Osteoblast (primary cell): ENCODE data around the gene SNUPN. TPM values are rescaled to one million over a fixed set of nuclear protein-coding genes. Genes with fewer than 3 reads are reported as not detected.

Experiments used
- DNase-seq: peaks from one replicate; pipeline ENCODE4 v3.0.0; 2011; ENCODE audit warnings: low spot score, mixed read lengths; ENCODE audit not compliant: insufficient read length; ENCODE audit errors: missing footprints
- H2AFZ ChIP-seq: 2 replicates; pipeline ENCODE4 v1.6.0; 2011; ENCODE audit warnings: mild to moderate bottlenecking, low read length
- H3K27ac ChIP-seq: 2 replicates; pipeline ENCODE4 v1.5.1; 2011; ENCODE audit warnings: mild to moderate bottlenecking, low read depth, low read length, moderate library complexity
- H3K27me3 ChIP-seq: 2 replicates; pipeline ENCODE4 v1.6.0; 2012; ENCODE audit warnings: mild to moderate bottlenecking, control low read depth, inconsistent platforms, low read length, moderate library complexity; ENCODE audit not compliant: insufficient read depth
- H3K36me3 ChIP-seq: 2 replicates; pipeline ENCODE4 v1.5.1; 2011; ENCODE audit warnings: mild to moderate bottlenecking, low read length, control low read depth, moderate library complexity; ENCODE audit not compliant: insufficient read depth
- H3K4me1 ChIP-seq: 2 replicates; pipeline ENCODE4 v1.5.1; 2011; ENCODE audit warnings: mild to moderate bottlenecking, low read length, control low read depth, moderate library complexity; ENCODE audit not compliant: insufficient read depth
- H3K4me2 ChIP-seq: 2 replicates; pipeline ENCODE4 v1.6.0; 2011; ENCODE audit warnings: mild to moderate bottlenecking, low read length; ENCODE audit not compliant: insufficient read depth
- H3K4me3 ChIP-seq: fragments of 200-600 bp; sonication (generic); 3 replicates; pipeline ENCODE4 v1.5.1; 2012; ENCODE audit warnings: mild to moderate bottlenecking, low read length, inconsistent platforms; ENCODE audit not compliant: insufficient read depth
- H3K79me2 ChIP-seq: 2 replicates; pipeline ENCODE4 v1.6.0; 2012; ENCODE audit warnings: mild to moderate bottlenecking, low read length, control low read depth, inconsistent platforms; ENCODE audit not compliant: insufficient read depth
- H3K9me3 ChIP-seq: 2 replicates; pipeline ENCODE4 v1.5.1; 2011; ENCODE audit warnings: low read depth, low read length, control low read depth
- H4K20me1 ChIP-seq: 2 replicates; pipeline ENCODE4 v1.6.0; 2012; ENCODE audit warnings: mild to moderate bottlenecking, low read length, control low read depth; ENCODE audit not compliant: insufficient read depth
- total RNA-seq: library from RNA; depleted of rRNA; stranded (reverse); fragments of >200 nt; gene quantifications from 2 replicates; pipeline ENCODE4 v1.2.3, GENCODE V29; 2012
- TF ChIP-seq, protein P1 (sequence below): IDR thresholded peaks from 2 replicates; pipeline ENCODE4 v1.5.1; 2011; ENCODE audit warnings: mild to moderate bottlenecking, low read depth, low read length, moderate library complexity; ENCODE audit errors: extremely low read depth

SNUPN gene
- total RNA-seq, 1 donor: 30.4 TPM

DNA sequence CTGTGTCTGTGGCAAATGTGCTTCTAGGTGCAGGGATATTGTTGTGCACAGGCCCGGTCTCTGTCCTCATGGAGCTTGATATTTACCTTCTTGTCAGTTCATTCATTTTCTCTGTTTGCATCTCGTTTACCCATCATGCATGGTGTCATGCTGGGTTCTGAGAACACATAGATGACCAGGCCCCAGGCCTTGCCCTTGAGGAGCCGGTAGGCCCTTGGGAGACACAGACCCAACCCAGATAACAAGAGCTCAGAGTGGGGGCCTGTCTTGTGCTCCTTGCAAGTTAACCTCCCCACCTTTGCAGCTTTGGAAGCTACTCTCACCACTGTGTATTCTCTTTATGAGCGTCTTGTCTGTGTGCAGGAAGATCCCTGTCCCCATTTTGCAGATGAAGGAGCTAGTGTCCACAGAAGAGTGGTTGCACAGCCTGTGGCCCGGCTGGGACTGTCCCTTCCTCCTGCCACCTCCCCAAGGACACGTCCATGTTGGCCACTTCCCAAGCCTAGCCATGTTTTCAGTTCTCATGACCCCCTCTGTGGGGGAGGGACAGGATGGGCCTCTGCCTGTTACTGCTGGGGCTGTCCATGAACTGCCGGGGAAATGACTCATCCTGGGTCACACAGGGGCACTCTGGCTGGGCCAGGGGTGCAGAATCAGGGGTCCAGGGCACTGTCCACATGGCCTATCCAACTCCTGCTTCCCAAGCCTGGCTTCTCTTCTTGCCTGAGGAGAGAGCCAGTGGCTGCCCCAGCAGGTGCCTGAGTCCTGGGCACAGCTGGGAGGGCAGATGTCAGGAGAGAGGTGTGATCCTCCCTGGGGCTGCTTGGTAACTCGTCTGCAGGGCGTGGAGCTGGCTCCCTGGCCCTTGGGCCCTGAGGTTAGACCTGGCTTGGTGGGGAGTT, 25.6 kb upstream of the SNUPN start:
- Histone ChIP-seq H3K27ac (peak overlapping the region; percentile 19), H3K79me2 (peaks cover 94% of the 10 kb centered on the region), H2AFZ (no peak overlapping the region), H3K4me3 (peak overlapping the region; percentile 96), H4K20me1 (peaks cover 74% of the 10 kb centered on the region), H3K27me3 (no peaks in the 10 kb centered on the region), H3K9me3 (no peaks in the 10 kb centered on the region), H3K4me1 (peaks cover 49% of the 10 kb centered on the region), H3K36me3 (peaks cover 33% of the 10 kb centered on the region), H3K4me2 (peak overlapping the region; percentile 93)
- peak; percentile 93 for DNase-seq
- TF ChIP-seq, protein P1, sequence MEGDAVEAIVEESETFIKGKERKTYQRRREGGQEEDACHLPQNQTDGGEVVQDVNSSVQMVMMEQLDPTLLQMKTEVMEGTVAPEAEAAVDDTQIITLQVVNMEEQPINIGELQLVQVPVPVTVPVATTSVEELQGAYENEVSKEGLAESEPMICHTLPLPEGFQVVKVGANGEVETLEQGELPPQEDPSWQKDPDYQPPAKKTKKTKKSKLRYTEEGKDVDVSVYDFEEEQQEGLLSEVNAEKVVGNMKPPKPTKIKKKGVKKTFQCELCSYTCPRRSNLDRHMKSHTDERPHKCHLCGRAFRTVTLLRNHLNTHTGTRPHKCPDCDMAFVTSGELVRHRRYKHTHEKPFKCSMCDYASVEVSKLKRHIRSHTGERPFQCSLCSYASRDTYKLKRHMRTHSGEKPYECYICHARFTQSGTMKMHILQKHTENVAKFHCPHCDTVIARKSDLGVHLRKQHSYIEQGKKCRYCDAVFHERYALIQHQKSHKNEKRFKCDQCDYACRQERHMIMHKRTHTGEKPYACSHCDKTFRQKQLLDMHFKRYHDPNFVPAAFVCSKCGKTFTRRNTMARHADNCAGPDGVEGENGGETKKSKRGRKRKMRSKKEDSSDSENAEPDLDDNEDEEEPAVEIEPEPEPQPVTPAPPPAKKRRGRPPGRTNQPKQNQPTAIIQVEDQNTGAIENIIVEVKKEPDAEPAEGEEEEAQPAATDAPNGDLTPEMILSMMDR: no peak

DNA sequence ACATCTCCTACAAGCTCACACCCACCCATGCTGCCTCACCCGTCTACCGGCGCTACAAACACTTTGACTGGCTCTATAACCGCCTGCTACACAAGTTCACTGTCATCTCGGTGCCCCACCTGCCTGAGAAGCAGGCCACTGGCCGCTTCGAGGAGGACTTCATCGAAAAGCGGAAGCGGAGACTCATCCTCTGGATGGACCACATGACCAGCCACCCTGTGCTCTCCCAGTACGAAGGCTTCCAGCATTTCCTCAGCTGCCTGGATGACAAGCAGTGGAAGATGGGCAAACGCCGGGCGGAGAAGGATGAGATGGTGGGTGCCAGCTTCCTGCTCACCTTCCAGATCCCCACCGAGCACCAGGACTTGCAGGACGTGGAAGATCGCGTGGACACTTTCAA, 24.3 kb upstream of the SNUPN start:
- peaks cover 83% of the 10 kb centered on the region for H3K79me2 ChIP-seq
- peak overlapping the region; percentile 96 for H3K4me3 ChIP-seq
- peak overlapping the region; percentile 33 for H3K27ac ChIP-seq
- H3K27me3 ChIP-seq: no peaks in the 10 kb centered on the region
- TF ChIP-seq, protein P1: no peak
- peak overlapping the region; percentile 93 for H3K4me2 ChIP-seq
- DNase-seq: no peak
- peaks cover 50% of the 10 kb centered on the region for H3K4me1 ChIP-seq
- peaks cover 23% of the 10 kb centered on the region for H3K36me3 ChIP-seq
- no peaks in the 10 kb centered on the region for H3K9me3 ChIP-seq
- H2AFZ ChIP-seq: no peak overlapping the region
- H4K20me1 ChIP-seq: peaks cover 61% of the 10 kb centered on the region

DNA sequence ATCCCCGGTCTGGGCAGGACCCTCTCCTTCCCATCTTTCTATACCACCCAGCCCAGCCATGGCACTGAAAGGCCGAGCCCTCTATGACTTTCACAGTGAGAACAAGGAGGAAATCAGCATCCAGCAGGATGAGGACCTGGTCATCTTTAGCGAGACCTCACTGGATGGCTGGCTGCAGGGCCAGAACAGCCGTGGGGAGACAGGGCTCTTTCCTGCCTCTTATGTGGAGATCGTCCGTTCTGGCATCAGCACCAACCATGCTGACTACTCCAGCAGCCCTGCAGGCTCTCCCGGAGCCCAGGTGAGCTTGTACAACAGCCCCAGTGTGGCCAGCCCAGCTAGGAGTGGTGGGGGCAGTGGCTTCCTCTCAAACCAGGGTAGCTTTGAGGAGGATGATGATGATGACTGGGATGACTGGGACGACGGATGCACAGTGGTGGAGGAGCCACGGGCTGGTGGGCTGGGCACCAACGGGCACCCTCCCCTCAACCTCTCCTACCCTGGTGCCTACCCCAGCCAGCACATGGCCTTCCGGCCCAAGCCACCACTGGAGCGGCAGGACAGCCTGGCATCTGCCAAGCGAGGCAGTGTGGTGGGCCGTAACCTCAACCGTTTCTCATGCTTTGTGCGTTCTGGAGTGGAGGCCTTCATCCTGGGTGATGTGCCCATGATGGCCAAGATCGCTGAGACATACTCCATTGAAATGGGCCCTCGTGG, 23.7 kb upstream of the SNUPN start:
- TF ChIP-seq, protein P1: no peak
- no peak overlapping the region for H2AFZ ChIP-seq
- no peaks in the 10 kb centered on the region for H3K27me3 ChIP-seq
- H3K4me2 ChIP-seq: peak overlapping the region; percentile 93
- H3K79me2 ChIP-seq: peaks cover 76% of the 10 kb centered on the region
- peaks cover 50% of the 10 kb centered on the region for H3K4me1 ChIP-seq
- peak overlapping the region; percentile 91 for H3K27ac ChIP-seq
- no peaks in the 10 kb centered on the region for H3K9me3 ChIP-seq
- peaks cover 54% of the 10 kb centered on the region for H4K20me1 ChIP-seq
- peak; percentile 76 for DNase-seq
- peaks cover 18% of the 10 kb centered on the region for H3K36me3 ChIP-seq
- peak overlapping the region; percentile 96 for H3K4me3 ChIP-seq
